Measurements from ENCODE around the gene SYNDIG1L. TPM values are rescaled to one million over a fixed set of nuclear protein-coding genes. Genes with fewer than 3 reads are reported as not detected.

SYNDIG1L gene
- under 1 TPM in 1 of 3 donors, not detected in 2; 0.30 TPM for total RNA-seq
- total RNA-seq (2013), result 0.07 TPM

DNA sequence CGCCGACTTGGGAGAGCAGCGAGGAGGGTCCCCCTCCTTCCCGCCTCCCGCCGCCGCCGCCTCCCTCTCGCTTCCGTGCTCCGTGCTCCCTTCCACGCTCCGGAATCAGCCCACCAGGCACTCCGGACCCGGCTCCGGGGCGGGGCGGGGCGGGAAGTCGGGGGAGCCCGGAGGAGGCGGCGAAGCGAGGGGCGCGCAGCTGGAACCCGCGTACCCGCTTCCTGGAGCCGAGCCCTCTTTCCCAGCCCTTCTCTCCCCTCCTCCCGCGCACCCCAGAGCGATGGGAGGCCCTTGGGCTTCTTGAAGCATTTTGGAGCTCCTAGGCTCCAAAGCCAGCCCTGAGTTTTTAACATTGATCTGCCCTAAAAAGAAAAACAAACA is at the start of gene SYNDIG1L:
SYNDIG1L (minus strand) TSS at position 9 of the 381 bp plus-strand sequence. CDS start 16,466 bp downstream, outside the sequence.
- Histone ChIP-seq H3K4me1 (ENCODE audit: control insufficient read depth, insufficient read depth, low read length) (peaks cover 3% of the 10 kb centered on the region), H3K27ac (ENCODE audit: low read length) (no peak within 1 kb of the TSS), H3K9me3 (ENCODE audit: control insufficient read depth, insufficient read depth, low read length) (no peaks in the 10 kb centered on the region), H3K4me3 (ENCODE audit: low read length) (no peak within 1 kb of the TSS), H3K36me3 (ENCODE audit: control insufficient read depth, insufficient read depth, low read length) (no peaks in the 10 kb centered on the region), H3K27me3 (ENCODE audit: control insufficient read depth, insufficient read depth, low read length) (peaks cover 23% of the 10 kb centered on the region)
- H3K4me1 Mint-ChIP-seq, result peaks cover 0 to 4% of the 10 kb centered on the region in 2 donors
- no peak within 1 kb of the TSS for H3K27ac Mint-ChIP-seq
- intact Hi-C loops (cut with micrococcal nuclease), result no loop called here
- no peaks in the 10 kb centered on the region for H3K9me3 Mint-ChIP-seq
- no peaks in the 10 kb centered on the region for H3K36me3 Mint-ChIP-seq
- ATAC-seq (no peak), DNase-seq (no peak)
- peak within 1 kb of the TSS; percentile 39 for H3K4me3 Mint-ChIP-seq
- 6% methylated on average over 33 of the region's 33 CpGs for WGBS (ENCODE audit: insufficient coverage)
- peaks cover 45 to 48% of the 10 kb centered on the region in 2 donors for H3K27me3 Mint-ChIP-seq (ENCODE audit: low read depth in 2 of 2)
- TF ChIP-seq, protein P1, sequence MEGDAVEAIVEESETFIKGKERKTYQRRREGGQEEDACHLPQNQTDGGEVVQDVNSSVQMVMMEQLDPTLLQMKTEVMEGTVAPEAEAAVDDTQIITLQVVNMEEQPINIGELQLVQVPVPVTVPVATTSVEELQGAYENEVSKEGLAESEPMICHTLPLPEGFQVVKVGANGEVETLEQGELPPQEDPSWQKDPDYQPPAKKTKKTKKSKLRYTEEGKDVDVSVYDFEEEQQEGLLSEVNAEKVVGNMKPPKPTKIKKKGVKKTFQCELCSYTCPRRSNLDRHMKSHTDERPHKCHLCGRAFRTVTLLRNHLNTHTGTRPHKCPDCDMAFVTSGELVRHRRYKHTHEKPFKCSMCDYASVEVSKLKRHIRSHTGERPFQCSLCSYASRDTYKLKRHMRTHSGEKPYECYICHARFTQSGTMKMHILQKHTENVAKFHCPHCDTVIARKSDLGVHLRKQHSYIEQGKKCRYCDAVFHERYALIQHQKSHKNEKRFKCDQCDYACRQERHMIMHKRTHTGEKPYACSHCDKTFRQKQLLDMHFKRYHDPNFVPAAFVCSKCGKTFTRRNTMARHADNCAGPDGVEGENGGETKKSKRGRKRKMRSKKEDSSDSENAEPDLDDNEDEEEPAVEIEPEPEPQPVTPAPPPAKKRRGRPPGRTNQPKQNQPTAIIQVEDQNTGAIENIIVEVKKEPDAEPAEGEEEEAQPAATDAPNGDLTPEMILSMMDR (IDR thresholded peaks at IDR 0.05), result no peak

DNA sequence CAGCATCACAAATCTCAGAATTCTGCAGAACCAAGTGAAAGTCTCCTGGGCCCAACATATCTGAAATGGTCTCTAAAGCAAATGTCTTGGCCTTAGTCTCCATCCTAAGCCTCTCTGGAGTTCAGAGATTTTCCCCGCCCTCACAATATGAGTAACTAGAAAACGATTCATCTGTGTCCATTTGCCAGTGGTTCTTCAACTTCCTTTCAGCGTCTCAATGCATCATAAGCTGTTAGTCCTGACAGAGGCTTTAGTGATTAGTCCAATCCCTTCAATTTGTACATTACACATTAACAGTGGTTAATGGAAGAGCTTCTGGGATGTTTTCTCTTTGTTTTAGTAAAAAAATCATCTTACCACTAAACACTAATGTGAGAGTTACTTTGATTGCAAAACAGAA is 49.7 kb upstream of the SYNDIG1L start:
- no peak for ATAC-seq
- no peak overlapping the region for H3K27ac Mint-ChIP-seq
- intact Hi-C loops (cut with micrococcal nuclease), result no loop called here
- DNase-seq, result no peak
- H3K4me1 Mint-ChIP-seq, result no peaks in the 10 kb centered on the region
- no peak overlapping the region for H3K4me3 ChIP-seq (ENCODE audit: low read length)
- H3K9me3 Mint-ChIP-seq, result no peaks in the 10 kb centered on the region
- no peaks in the 10 kb centered on the region for H3K9me3 ChIP-seq (ENCODE audit: control insufficient read depth, insufficient read depth, low read length)
- no peaks in the 10 kb centered on the region for H3K4me1 ChIP-seq (ENCODE audit: control insufficient read depth, insufficient read depth, low read length)
- H3K27ac ChIP-seq (ENCODE audit: low read length), result no peak overlapping the region
- H3K27me3 Mint-ChIP-seq (ENCODE audit: low read depth in 2 of 2), result no peaks in the 10 kb centered on the region
- WGBS (ENCODE audit: insufficient coverage), result 78% methylated on average over 3 of the region's 3 CpGs
- TF ChIP-seq, protein P1 (IDR thresholded peaks at IDR 0.05), result no peak
- peaks cover 23% of the 10 kb centered on the region for H3K36me3 ChIP-seq (ENCODE audit: control insufficient read depth, insufficient read depth, low read length)
- no peaks in the 10 kb centered on the region for H3K36me3 Mint-ChIP-seq
- no peak overlapping the region for H3K4me3 Mint-ChIP-seq
- no peaks in the 10 kb centered on the region for H3K27me3 ChIP-seq (ENCODE audit: control insufficient read depth, insufficient read depth, low read length)

DNA sequence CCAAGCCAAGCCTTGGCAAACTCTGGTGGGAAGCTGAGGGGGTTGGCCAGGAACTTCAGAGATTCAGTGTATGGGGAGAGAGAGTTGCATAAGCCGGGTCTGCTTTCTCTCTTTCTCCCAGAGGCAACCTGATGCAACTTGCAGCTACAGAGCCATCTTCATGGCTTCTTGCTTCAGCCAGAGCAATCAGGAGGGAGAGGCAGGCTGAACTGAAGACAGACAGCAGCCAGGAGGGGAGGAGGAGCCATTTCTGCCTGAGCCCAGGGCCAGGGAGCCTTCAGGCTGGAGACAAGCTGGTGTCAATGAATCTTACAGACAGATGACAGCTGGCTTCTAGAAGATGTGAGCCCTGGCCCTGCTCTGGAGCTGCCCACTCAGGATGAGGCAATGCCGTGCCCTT is 48.4 kb upstream of the SYNDIG1L start:
- H3K9me3 Mint-ChIP-seq, result no peaks in the 10 kb centered on the region
- Histone ChIP-seq H3K27me3 (ENCODE audit: control insufficient read depth, insufficient read depth, low read length) (no peaks in the 10 kb centered on the region), H3K27ac (ENCODE audit: low read length) (no peak overlapping the region), H3K4me1 (ENCODE audit: control insufficient read depth, insufficient read depth, low read length) (no peaks in the 10 kb centered on the region), H3K36me3 (ENCODE audit: control insufficient read depth, insufficient read depth, low read length) (peaks cover 12% of the 10 kb centered on the region), H3K4me3 (ENCODE audit: low read length) (no peak overlapping the region), H3K9me3 (ENCODE audit: control insufficient read depth, insufficient read depth, low read length) (no peaks in the 10 kb centered on the region)
- ATAC-seq (no peak), DNase-seq (no peak)
- no peaks in the 10 kb centered on the region for H3K36me3 Mint-ChIP-seq
- TF ChIP-seq, protein P1 (IDR thresholded peaks at IDR 0.05), result no peak
- no peak overlapping the region for H3K4me3 Mint-ChIP-seq
- H3K27me3 Mint-ChIP-seq (ENCODE audit: low read depth in 2 of 2), result no peaks in the 10 kb centered on the region
- no peak overlapping the region for H3K27ac Mint-ChIP-seq
- intact Hi-C loops (cut with micrococcal nuclease), result no loop called here
- WGBS (ENCODE audit: insufficient coverage), result 94% methylated on average over 2 of the region's 2 CpGs
- H3K4me1 Mint-ChIP-seq, result no peaks in the 10 kb centered on the region

DNA sequence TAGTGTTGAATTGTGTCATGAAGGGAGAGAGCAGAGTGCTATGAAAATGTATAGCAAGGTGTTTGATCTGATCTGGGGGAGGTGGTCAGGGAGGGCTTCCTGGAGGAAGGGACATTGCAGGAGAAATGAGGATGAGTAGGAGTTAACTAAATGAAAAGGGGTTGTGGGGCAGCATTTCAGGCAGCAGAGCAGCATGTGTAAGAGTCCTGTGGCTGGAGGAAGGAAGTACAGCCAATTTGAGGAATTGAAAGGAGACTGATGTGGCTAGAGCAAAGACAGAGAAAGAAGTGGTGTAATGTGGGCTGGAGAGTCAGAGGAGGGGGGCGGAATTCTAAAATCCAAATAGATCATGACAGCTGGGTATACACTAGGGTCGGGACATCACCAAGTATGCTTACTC is 46.6 kb upstream of the SYNDIG1L start:
- no peak for ATAC-seq
- Mint-ChIP-seq H3K36me3 (no peaks in the 10 kb centered on the region), H3K27me3 (ENCODE audit: low read depth in 2 of 2) (no peaks in the 10 kb centered on the region), H3K4me1 (no peaks in the 10 kb centered on the region), H3K27ac (no peak overlapping the region), H3K9me3 (no peaks in the 10 kb centered on the region), H3K4me3 (no peak overlapping the region)
- WGBS (ENCODE audit: insufficient coverage), result 96% methylated on average over 2 of the region's 2 CpGs
- DNase-seq, result no peak
- Histone ChIP-seq H3K4me1 (ENCODE audit: control insufficient read depth, insufficient read depth, low read length) (no peaks in the 10 kb centered on the region), H3K4me3 (ENCODE audit: low read length) (no peak overlapping the region), H3K9me3 (ENCODE audit: control insufficient read depth, insufficient read depth, low read length) (no peaks in the 10 kb centered on the region), H3K36me3 (ENCODE audit: control insufficient read depth, insufficient read depth, low read length) (peaks cover 6% of the 10 kb centered on the region), H3K27me3 (ENCODE audit: control insufficient read depth, insufficient read depth, low read length) (no peaks in the 10 kb centered on the region), H3K27ac (ENCODE audit: low read length) (no peak overlapping the region)
- intact Hi-C loops (cut with micrococcal nuclease), result no loop called here
- TF ChIP-seq, protein P1 (IDR thresholded peaks at IDR 0.05), result no peak
